ENCODE measurements around the gene GNG3.
A peak's percentile ranks its signal among the peaks of the same experiment; 100 is the strongest.
"Not testable (repeated sequence)": the region's sequence is repeated elsewhere in the genome, so short reads cannot be mapped to it uniquely, and the experiment has no call there.

The GNG3 gene

DNA sequence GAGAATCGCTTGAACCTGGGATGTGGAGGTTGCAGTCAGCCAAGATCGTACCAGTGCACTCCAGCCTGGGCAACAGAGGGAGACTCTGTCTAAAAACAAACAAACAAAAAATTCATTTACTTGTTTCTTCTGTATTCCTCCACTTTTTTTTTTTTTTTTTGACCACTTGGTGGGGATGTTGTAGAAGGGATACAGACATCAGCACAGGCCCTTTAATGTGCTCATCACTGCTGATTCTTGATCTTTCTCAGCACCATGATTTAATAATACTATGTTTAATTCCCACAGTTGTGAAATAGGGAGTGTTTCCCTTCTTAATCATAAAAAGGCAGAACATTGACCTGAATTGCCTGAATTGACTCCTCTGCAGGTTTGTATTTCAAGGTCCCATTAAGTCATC lies 25.4 kb downstream of the GNG3 start:
- TF ChIP-seq, protein P1, sequence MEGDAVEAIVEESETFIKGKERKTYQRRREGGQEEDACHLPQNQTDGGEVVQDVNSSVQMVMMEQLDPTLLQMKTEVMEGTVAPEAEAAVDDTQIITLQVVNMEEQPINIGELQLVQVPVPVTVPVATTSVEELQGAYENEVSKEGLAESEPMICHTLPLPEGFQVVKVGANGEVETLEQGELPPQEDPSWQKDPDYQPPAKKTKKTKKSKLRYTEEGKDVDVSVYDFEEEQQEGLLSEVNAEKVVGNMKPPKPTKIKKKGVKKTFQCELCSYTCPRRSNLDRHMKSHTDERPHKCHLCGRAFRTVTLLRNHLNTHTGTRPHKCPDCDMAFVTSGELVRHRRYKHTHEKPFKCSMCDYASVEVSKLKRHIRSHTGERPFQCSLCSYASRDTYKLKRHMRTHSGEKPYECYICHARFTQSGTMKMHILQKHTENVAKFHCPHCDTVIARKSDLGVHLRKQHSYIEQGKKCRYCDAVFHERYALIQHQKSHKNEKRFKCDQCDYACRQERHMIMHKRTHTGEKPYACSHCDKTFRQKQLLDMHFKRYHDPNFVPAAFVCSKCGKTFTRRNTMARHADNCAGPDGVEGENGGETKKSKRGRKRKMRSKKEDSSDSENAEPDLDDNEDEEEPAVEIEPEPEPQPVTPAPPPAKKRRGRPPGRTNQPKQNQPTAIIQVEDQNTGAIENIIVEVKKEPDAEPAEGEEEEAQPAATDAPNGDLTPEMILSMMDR (IDR thresholded peaks at IDR 0.05; ENCODE audit: extremely low read depth, missing control alignments): no peak
- no peak for DNase-seq (ENCODE audit: low spot score)

DNA sequence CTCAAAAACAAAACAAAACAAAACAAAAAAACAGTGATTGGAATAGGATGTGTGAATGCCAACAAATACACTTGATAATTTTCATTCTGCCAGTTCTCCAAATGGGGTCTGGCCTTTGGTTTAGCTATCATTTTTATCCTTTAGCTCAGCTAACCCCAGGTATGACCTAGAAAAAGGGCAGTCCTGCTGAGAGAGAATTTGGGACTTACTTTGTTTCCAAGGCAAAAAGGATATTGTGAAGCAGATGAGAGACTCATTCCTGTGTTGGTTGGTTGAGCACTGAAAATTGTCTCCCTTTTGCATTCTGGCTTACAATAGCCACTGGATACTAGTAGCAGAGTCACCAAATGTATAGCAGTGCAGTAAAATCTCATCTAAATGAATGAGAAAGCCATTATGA lies 29.7 kb downstream of the GNG3 start:
- TF ChIP-seq, protein P1 (IDR thresholded peaks at IDR 0.05; ENCODE audit: extremely low read depth, missing control alignments): no peak
- DNase-seq (ENCODE audit: low spot score): no peak

DNA sequence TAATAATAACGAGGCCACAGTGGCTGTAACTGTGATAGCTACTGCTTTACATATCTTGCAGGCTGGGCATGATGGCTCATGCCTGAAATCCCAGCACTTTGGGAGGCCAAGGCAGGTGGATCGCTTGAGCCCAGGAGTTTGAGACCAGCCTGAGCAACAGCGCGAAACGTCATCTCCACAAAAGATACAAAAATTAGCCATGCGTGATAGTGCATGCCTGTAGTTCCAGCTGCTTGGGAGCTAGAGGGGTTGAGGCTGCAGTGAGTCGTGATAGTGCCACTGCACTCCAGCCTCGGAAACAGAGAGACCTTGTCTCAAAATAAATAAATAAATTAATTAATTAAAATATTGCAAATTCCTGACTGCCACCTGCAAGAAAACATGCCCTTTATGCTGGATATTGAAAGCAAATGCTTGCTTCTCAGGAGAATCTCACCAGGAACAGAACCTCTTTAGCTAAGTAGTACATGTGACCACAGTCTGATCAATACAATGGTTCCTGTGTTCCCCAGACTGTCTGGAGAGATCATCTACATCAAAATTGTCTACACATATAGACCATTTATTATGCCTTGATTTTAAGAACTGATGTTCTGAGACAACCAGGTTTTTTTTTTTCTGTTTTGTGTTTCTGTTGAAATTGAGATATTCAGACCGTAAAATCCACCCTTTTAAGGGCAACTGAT lies 40.1 kb downstream of the GNG3 start:
- TF ChIP-seq, protein P1 (IDR thresholded peaks at IDR 0.05; ENCODE audit: extremely low read depth, missing control alignments): no peak
- DNase-seq (ENCODE audit: low spot score): no peak

DNA sequence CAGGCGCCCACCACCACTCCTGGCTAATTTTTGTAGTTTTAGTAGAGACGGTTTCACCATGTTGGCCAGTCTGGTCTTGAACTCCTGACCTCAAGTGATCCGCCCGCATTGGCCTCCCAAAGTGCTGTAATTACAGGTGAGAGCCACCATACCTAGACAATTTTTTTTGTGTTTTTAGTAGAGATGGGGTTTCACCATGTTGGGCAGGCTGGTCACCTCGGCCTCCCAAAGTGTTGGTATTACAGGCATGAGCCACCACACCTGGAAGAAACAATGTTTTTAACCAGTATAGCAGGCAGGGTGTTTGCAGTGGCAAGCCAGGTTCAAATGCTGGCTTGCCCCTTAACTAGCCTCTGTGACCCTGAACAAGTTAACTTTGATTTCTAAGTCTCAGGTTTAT lies 42.5 kb downstream of the GNG3 start:
- DNase-seq (ENCODE audit: low spot score): not testable (repeated sequence)

DNA sequence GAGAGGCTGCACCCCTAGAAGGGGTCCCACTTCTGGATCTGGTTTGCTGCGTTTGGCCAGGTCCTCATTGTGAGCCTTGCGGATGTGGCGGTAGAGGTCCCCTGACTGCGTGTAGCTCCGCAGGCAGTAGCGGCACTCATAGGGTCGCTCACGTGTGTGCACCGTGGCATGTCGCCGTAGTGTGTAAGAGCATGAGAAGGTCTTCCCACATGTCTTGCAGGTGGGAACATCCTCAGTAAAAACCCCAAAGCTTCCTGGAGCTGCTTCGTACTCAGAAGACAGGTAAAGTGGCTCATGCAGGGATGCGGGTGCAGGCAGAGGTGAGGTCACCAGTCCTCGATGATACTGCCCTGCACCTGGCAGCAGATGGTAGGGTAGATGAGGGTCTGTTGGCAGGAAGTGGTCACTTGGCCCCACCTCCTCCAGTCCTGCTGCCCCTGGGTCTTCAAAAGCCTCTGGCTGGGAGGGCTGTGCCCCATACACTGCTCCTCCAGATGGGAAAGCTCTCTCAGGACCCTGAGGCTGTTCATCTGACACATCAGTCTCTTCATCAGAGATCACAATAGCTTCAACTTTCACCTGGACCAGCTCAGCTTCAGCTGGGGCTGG lies 44.8 kb downstream of the GNG3 start:
- TF ChIP-seq, protein P1 (IDR thresholded peaks at IDR 0.05; ENCODE audit: extremely low read depth, missing control alignments): no peak
- DNase-seq (ENCODE audit: low spot score): no peak

DNA sequence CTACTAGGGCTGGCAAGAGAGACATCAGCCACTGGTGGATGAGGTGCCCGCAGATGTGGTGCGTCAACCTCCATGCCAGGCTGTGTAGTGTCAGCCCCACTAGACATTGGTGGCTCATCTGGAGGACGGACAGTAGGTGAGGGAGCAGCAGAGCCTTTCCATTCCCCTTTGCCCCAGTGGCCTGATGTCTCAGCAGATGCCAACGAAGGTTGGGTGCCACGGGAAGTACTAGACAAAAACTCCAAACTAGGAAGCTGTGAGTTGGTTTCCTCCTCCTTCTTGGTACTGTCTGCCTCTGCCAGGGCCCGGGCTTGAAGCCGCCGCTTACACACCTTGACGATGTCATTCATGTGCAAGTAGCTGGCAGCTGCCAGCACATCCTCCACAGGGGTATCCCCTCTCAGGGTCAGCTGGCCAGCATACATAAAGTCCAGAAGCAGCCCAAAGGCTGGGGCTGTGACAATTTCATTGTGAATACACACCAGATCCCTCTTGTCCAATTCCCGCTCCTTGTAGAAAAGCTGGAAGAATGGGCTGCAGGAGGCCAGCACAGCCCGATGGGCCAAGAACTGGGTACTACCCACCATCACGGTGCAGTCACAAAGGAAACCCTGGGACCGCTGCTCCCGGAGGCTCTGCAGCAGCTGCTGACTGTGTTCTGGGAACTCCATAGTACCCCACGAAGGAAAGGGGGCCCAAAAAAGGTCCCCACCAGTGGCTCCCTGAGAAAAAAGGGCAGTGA lies 45.7 kb downstream of the GNG3 start:
- TF ChIP-seq, protein P1 (IDR thresholded peaks at IDR 0.05; ENCODE audit: extremely low read depth, missing control alignments): no peak
- no peak for DNase-seq (ENCODE audit: low spot score)

DNA sequence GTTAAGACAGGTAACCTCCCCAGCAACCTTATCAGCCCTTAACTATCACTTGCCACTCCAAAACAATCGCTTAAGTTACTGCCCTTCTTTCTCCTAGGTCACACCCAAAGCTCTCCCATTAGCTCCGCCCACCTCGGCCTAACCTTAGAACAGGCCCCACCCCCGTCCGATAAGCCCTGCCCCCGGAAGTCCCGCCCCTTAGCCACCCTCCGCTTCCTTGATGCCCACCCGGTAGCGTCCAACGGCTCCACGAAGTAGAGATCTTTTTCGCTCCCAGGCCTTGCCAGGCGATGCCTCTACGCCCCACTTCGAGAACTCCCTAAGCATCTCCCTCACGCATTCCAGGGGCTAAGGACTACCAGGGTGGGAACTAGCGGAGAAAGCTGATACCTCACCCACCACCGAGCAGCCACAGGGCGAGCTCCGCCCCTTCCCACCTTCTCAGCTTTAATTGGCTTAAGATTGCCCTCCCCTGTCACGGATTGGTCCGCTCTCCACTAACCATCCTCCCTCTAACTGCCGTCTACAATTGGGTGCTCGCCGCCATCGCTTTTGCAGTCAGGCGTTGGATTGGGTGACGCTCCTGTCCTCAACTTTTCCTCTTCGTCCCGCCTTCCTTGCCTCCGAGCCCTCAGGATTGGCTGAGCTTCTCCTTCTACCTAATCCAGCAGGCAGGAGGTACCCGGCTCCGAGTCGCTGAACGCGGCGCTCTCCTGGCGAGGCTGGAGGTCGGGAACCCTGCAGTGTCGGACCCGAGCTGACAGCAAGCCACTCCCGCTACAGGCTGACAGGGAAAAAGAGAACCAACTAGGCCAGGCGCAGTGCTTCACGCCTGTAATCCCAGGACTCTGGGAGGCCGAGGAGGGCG lies 46.5 kb downstream of the GNG3 start, which contains the start of gene ZBTB3:
TSS of gene ZBTB3 (minus strand) at position 425 of the 868 bp plus-strand sequence. CDS start 496 bp downstream, outside the sequence.
- peak; percentile 91 for DNase-seq (ENCODE audit: low spot score)
- TF ChIP-seq, protein P1 (IDR thresholded peaks at IDR 0.05; ENCODE audit: extremely low read depth, missing control alignments): no peak

Data from GM20000 (cell line).